SK-N-SH treated with all-trans-retinoic acid at 6 μM for 48 hours (cell line): ENCODE measurements around the gene SPEM1.

Experiments used
- ATAC-seq: fragments of 200-7000 bp; cut with Tn5 transposase; 3 replicates; pipeline ENCODE4 v1.9.1; 2020; ENCODE audit warnings: mild to moderate bottlenecking, moderate library complexity
- ARNTL ChIP-seq: fragments of 450-650 bp; formaldehyde crosslinking; IDR thresholded peaks from 2 replicates; pipeline ENCODE4 v1.5.0; 2020; ENCODE audit warnings: low read depth, mild to moderate bottlenecking, moderate library complexity, borderline replicate concordance
- CREB5 ChIP-seq: fragments of 250-450 bp; sonication (Bioruptor Pico); IDR thresholded peaks from 2 replicates; pipeline ENCODE4 v1.5.1; 2020; ENCODE audit warnings: low read depth, mild to moderate bottlenecking, moderate library complexity
- CSDC2 ChIP-seq: fragments of 250-450 bp; sonication (Bioruptor Pico); IDR thresholded peaks from 2 replicates; pipeline ENCODE4 v1.5.0; 2020; ENCODE audit warnings: mild to moderate bottlenecking, moderate library complexity
- CSRNP3 ChIP-seq: fragments of 250-450 bp; sonication (Bioruptor Pico); IDR thresholded peaks from 2 replicates; pipeline ENCODE4 v1.5.1; 2021; ENCODE audit warnings: mild to moderate bottlenecking, moderate library complexity
- ESRRG ChIP-seq: fragments of 250-450 bp; sonication (Bioruptor Pico); IDR thresholded peaks from 2 replicates; pipeline ENCODE4 v1.6.1; 2021; ENCODE audit warnings: mild to moderate bottlenecking
- GLIS3 ChIP-seq: fragments of 250-450 bp; sonication (Bioruptor Pico); IDR thresholded peaks from 2 replicates; pipeline ENCODE4 v1.5.0; 2020; ENCODE audit warnings: mild to moderate bottlenecking, moderate library complexity
- ISL1 ChIP-seq: fragments of 250-450 bp; sonication (Bioruptor Pico); IDR thresholded peaks from 2 replicates; pipeline ENCODE4 v2.1.2; 2022; ENCODE audit warnings: mild to moderate bottlenecking, moderate library complexity
- OSR1 ChIP-seq: fragments of 250-450 bp; sonication (Bioruptor Pico); IDR thresholded peaks from 2 replicates; pipeline ENCODE4 v1.8.0; 2022; ENCODE audit warnings: moderate library complexity, mild to moderate bottlenecking, inconsistent platforms
- PATZ1 ChIP-seq: fragments of 250-450 bp; sonication (Bioruptor Pico); IDR thresholded peaks from 2 replicates; pipeline ENCODE4 v1.8.0; 2020; ENCODE audit warnings: mild to moderate bottlenecking, moderate library complexity, borderline replicate concordance
- POU6F1 ChIP-seq: fragments of 250-450 bp; sonication (Bioruptor Pico); IDR thresholded peaks from 2 replicates; pipeline ENCODE4 v1.8.0; 2021; ENCODE audit warnings: low read depth, mild to moderate bottlenecking, moderate library complexity, borderline replicate concordance
- PPARA ChIP-seq: fragments of 250-450 bp; sonication (Bioruptor Pico); IDR thresholded peaks from 2 replicates; pipeline ENCODE4 v1.5.0; 2020; ENCODE audit warnings: mild to moderate bottlenecking, borderline replicate concordance
- RARB ChIP-seq: fragments of 250-450 bp; sonication (Bioruptor Pico); IDR thresholded peaks from 2 replicates; pipeline ENCODE4 v1.8.0; 2021; ENCODE audit warnings: mild to moderate bottlenecking, moderate library complexity
- SNAI2 ChIP-seq: fragments of 250-450 bp; sonication (Bioruptor Pico); IDR thresholded peaks from 2 replicates; pipeline ENCODE4 v1.5.0; 2020; ENCODE audit warnings: mild to moderate bottlenecking, moderate library complexity
- TCF4 ChIP-seq: fragments of 250-450 bp; sonication (Bioruptor Pico); IDR thresholded peaks from 2 replicates; pipeline ENCODE4 v1.8.0; 2021; ENCODE audit warnings: mild to moderate bottlenecking, moderate library complexity, borderline replicate concordance
- TOX ChIP-seq: fragments of 250-450 bp; sonication (Bioruptor Pico); IDR thresholded peaks from 2 replicates; pipeline ENCODE4 v1.8.0; 2021; ENCODE audit warnings: mild to moderate bottlenecking, moderate library complexity, borderline replicate concordance
- TSHZ2 ChIP-seq: fragments of 250-450 bp; sonication (Bioruptor Pico); IDR thresholded peaks from 2 replicates; pipeline ENCODE4 v1.5.0; 2020; ENCODE audit warnings: mild to moderate bottlenecking, moderate library complexity
- ZFP3 ChIP-seq: fragments of 250-450 bp; sonication (Bioruptor Pico); IDR thresholded peaks from 2 replicates; pipeline ENCODE4 v1.5.0; 2020; ENCODE audit warnings: mild to moderate bottlenecking, moderate library complexity
- ZFP30 ChIP-seq: fragments of 450-650 bp; formaldehyde crosslinking; IDR thresholded peaks from 2 replicates; pipeline ENCODE4 v1.5.0; 2022; ENCODE audit warnings: mild to moderate bottlenecking, moderate library complexity
- ZNF565 ChIP-seq: fragments of 450-650 bp; formaldehyde crosslinking; conservative IDR thresholded peaks from 2 replicates; pipeline ENCODE4 v1.5.0; 2020; ENCODE audit warnings: low read depth, mild to moderate bottlenecking, moderate library complexity
- ZNF70 ChIP-seq: fragments of 450-650 bp; formaldehyde crosslinking; IDR thresholded peaks from 2 replicates; pipeline ENCODE4 v1.5.0; 2020; ENCODE audit warnings: mild to moderate bottlenecking, moderate library complexity
- ZNF8 ChIP-seq: fragments of 450-650 bp; formaldehyde crosslinking; IDR thresholded peaks from 2 replicates; pipeline ENCODE4 v1.5.0; 2020; ENCODE audit warnings: mild to moderate bottlenecking, moderate library complexity

The SPEM1 gene

DNA sequence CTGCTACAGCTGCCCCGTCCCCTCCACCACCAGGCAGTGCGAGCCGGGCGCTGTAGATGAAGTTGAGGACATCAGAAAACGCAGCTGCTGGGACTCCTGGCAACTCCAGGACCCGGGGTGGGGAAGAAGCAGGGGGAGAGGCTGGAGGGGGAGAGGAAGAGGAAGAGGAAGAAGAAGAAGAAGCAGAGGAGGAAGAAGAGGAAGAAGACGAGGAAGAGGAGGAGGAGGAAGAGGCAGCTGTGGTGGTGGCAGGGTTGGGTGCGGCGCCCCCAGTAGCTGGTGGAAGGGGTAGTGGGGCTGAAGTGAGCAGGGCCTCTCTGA, 46.2 kb downstream of the SPEM1 start:
- TF ChIP-seq OSR1 (CRISPR knock-in tag) (no peak), SNAI2 (CRISPR knock-in tag) (no peak), ZNF8 (CRISPR knock-in tag) (no peak)
- no peak for ATAC-seq

- ATAC-seq, result peak; percentile 21
- TF ChIP-seq SNAI2 (CRISPR knock-in tag) (no peak), ZNF70 (no peak), RARB (CRISPR knock-in tag) (no peak), TOX (no peak), TCF4 (CRISPR knock-in tag) (no peak), ZFP30 (CRISPR knock-in tag) (no peak), ESRRG (no peak), ZNF8 (CRISPR knock-in tag) (no peak), PPARA (CRISPR knock-in tag) (no peak), CREB5 (CRISPR knock-in tag) (no peak)
- TF ChIP-seq, all 23 proteins: peak for 0
Observed at GRCh38 chr17:7466639-7467341, 46.7 kb downstream of the SPEM1 start.

DNA sequence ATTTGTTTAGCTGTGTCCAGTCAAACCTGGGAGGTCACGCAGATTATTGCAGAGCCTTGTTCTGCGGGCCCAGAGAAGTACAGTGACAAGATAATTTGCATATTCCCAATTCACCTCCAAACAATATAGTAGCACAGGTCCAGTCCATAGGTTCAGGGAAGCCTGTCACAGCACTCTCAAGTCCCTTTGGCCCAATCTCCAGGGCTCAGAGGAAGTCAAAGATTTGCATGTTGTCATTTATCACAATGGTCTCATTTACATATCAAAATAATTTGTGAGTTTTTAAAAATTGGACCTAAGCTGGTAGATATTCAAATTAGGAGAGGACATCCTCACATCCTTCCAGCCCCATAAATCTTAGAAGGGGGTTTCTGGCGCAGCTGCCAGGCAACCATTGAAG, 47.4 kb downstream of the SPEM1 start:
- ATAC-seq, result no peak
- TF ChIP-seq ZFP3 (CRISPR knock-in tag) (no peak), CSRNP3 (CRISPR knock-in tag) (no peak), ARNTL (CRISPR knock-in tag) (no peak), ESRRG (no peak), OSR1 (CRISPR knock-in tag) (no peak), ZFP30 (CRISPR knock-in tag) (no peak), GLIS3 (CRISPR knock-in tag) (no peak), TCF4 (CRISPR knock-in tag) (no peak), SNAI2 (CRISPR knock-in tag) (no peak), PPARA (CRISPR knock-in tag) (no peak), RARB (CRISPR knock-in tag) (no peak), ZNF565 (no peak), CSDC2 (CRISPR knock-in tag) (no peak)
- TF ChIP-seq, all 23 proteins: peak for 0

GRCh38 chr17:7468290-7468689, 48.2 kb downstream of the SPEM1 start:
- ATAC-seq, result no peak
- TF ChIP-seq CSDC2 (CRISPR knock-in tag) (no peak), ISL1 (CRISPR knock-in tag) (no peak), TSHZ2 (CRISPR knock-in tag) (no peak), ESRRG (no peak), ZFP3 (CRISPR knock-in tag) (no peak), CSRNP3 (CRISPR knock-in tag) (no peak), SNAI2 (CRISPR knock-in tag) (no peak)
- TF ChIP-seq, all 23 proteins: peak for 0

- no peak for ATAC-seq
- TF ChIP-seq ZNF8 (CRISPR knock-in tag) (no peak), PATZ1 (CRISPR knock-in tag) (no peak), OSR1 (CRISPR knock-in tag) (no peak), POU6F1 (CRISPR knock-in tag) (no peak), RARB (CRISPR knock-in tag) (no peak), CREB5 (CRISPR knock-in tag) (no peak)
Observed at GRCh38 chr17:7468804-7469389, 48.8 kb downstream of the SPEM1 start.
